Upper lobe of left lung (tissue), 4 donors: ENCODE results near the gene SVOP.

ENCODE experiments used
- CTCF ChIP-seq, 6 experiments: fragments of 450-650 bp in 4 of 6; fragments of 200-600 bp in 2 of 6; sonication (generic) in 2 of 6; IDR thresholded peaks; one replicate each; pipeline ENCODE4 v1.5.1; 2016 to 2019; ENCODE audit warnings: antibody characterized with exemption in 6 of 6
- EP300 ChIP-seq, 4 donors: sonication (generic); formaldehyde crosslinking; IDR thresholded peaks; one replicate each; pipeline ENCODE4 v1.5.1; 2017; ENCODE audit warnings: antibody characterized with exemption in 4 of 4, control low read depth in 2 of 4
- POLR2A ChIP-seq, 4 donors: fragments of 450-650 bp; IDR thresholded peaks; one replicate each; pipeline ENCODE4 v1.5.1; 2016 to 2017; ENCODE audit warnings: antibody characterized with exemption in 4 of 4, mild to moderate bottlenecking in 2 of 4
- POLR2AphosphoS5 ChIP-seq, 2 donors: sonication (generic); formaldehyde crosslinking; IDR thresholded peaks; one replicate each; pipeline ENCODE4 v1.5.1; 2017; ENCODE audit warnings: antibody characterized with exemption in 2 of 2

GRCh38 chr12:109016978-109017377 lies 3.9 kb downstream of the SVOP start:
- no peak for TF ChIP-seq CTCF (IDR thresholded peaks at IDR 0.05)
- TF ChIP-seq POLR2A (IDR thresholded peaks at IDR 0.05) = no peak
- TF ChIP-seq EP300 (IDR thresholded peaks at IDR 0.05) = no peak
- TF ChIP-seq POLR2AphosphoS5 (IDR thresholded peaks at IDR 0.05) = no peak
